RWPE2 (cell line): ENCODE measurements around the gene RAB19.

Experiments
- ATAC-seq: fragments of 200-7000 bp; cut with Tn5 transposase; 3 replicates; pipeline ENCODE4 v1.9.1; 2021; ENCODE audit warnings: low read depth
- DNase-seq: peaks from one replicate; pipeline ENCODE4 v3.0.0-alpha.2; 2020; ENCODE audit warnings: low spot score
- H3K27ac ChIP-seq: fragments of 450-650 bp; 2 replicates; pipeline ENCODE4 v1.5.1; 2017; ENCODE audit warnings: mild to moderate bottlenecking; ENCODE audit not compliant: poor library complexity, severe bottlenecking
- H3K27me3 ChIP-seq: fragments of 250-450 bp; sonication (Bioruptor Pico); 2 replicates; pipeline ENCODE4 v1.5.1; 2021; ENCODE audit warnings: mild to moderate bottlenecking, moderate library complexity; ENCODE audit not compliant: insufficient read depth, poor library complexity, severe bottlenecking
- H3K36me3 ChIP-seq: fragments of 250-450 bp; sonication (Bioruptor Pico); 2 replicates; pipeline ENCODE4 v1.5.1; 2020; ENCODE audit warnings: low read depth, mild to moderate bottlenecking, moderate library complexity
- H3K4me1 ChIP-seq: fragments of 250-450 bp; sonication (Bioruptor Pico); 2 replicates; pipeline ENCODE4 v1.5.1; 2021; ENCODE audit warnings: mild to moderate bottlenecking, moderate library complexity; ENCODE audit not compliant: insufficient read depth, poor library complexity, severe bottlenecking
- H3K4me3 ChIP-seq: fragments of 250-450 bp; sonication (Bioruptor Pico); 2 replicates; pipeline ENCODE4 v1.5.1; 2021; ENCODE audit warnings: mild to moderate bottlenecking, moderate library complexity; ENCODE audit not compliant: severe bottlenecking
- H3K9me3 ChIP-seq: fragments of 250-450 bp; sonication (Bioruptor Pico); 2 replicates; pipeline ENCODE4 v1.5.1; 2021; ENCODE audit warnings: mild to moderate bottlenecking, moderate library complexity; ENCODE audit not compliant: severe bottlenecking
- TF ChIP-seq, protein P1 (sequence below): fragments of 450-650 bp; IDR thresholded peaks from one replicate; pipeline ENCODE4 v1.5.1; 2017; ENCODE audit warnings: mild to moderate bottlenecking, moderate library complexity; ENCODE audit not compliant: poor library complexity, severe bottlenecking

RAB19 gene

DNA sequence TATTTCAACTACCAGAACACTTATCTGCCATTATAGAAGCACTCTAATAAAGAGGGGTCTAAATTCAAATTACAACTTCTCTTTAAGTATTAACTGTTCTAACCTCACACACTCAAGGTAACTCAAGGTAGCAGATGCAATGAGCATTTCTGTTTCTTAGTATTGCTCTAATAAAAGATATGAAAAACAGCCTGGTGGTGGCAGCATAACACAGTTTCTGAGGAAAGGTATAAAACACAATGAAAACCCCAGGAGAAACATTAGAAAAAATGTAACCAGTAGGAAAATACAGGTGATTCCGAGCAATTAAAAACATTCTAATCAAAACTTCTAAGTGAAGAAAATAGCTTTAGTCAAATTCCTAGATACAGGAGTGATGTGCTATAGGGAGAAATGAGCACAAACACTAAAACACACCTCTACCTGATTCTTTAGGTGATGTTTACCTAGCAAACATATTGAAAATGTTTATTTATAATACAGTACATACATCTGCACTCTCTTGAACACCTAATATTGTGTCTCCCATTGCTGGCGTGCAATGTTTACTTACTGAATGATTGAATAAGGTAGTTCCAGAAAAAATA is 72.0 kb downstream of the RAB19 start:
- Histone ChIP-seq H3K4me3 (no peak overlapping the region), H3K27me3 (no peaks in the 10 kb centered on the region), H3K36me3 (peaks cover 11% of the 10 kb centered on the region), H3K9me3 (no peaks in the 10 kb centered on the region), H3K4me1 (peaks cover 5% of the 10 kb centered on the region), H3K27ac (no peak overlapping the region)
- no peak for ATAC-seq
- DNase-seq = no peak
- TF ChIP-seq, protein P1, sequence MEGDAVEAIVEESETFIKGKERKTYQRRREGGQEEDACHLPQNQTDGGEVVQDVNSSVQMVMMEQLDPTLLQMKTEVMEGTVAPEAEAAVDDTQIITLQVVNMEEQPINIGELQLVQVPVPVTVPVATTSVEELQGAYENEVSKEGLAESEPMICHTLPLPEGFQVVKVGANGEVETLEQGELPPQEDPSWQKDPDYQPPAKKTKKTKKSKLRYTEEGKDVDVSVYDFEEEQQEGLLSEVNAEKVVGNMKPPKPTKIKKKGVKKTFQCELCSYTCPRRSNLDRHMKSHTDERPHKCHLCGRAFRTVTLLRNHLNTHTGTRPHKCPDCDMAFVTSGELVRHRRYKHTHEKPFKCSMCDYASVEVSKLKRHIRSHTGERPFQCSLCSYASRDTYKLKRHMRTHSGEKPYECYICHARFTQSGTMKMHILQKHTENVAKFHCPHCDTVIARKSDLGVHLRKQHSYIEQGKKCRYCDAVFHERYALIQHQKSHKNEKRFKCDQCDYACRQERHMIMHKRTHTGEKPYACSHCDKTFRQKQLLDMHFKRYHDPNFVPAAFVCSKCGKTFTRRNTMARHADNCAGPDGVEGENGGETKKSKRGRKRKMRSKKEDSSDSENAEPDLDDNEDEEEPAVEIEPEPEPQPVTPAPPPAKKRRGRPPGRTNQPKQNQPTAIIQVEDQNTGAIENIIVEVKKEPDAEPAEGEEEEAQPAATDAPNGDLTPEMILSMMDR = peak; percentile 81

DNA sequence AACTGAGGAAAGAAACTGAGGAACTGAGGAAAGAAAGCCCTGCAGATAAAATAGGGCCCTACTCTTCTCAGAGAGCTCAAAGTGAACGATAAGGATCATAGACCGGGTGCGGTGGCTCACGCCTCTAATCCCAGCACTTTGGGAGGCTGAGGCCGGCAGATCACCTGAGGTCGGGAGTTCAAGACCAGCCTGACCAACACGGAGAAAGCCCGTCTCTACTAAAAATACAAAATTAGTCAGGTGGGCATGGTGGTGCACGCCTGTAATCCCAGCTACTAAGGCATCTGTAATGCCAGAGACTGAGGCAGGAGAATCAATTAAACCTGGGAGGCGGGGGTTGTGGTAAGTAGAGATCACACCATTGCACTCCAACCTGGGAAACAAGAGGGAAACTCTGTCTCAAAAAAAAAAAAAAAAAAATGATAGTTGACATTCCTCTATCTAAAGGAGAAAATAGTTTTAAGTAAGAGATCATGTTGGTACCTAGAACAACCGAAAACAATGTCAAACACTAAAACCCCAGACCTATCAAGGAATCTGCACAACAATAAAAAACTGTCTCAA is 72.9 kb downstream of the RAB19 start:
- no peak for DNase-seq

More for the DNA sequence above, 72.9 kb downstream of the RAB19 start:
- no peak for ATAC-seq
- peaks cover 2% of the 10 kb centered on the region; the same call in 1 of the 2 replicates for H3K36me3 ChIP-seq
- H3K27me3 ChIP-seq = no peaks in the 10 kb centered on the region
- no peak overlapping the region for H3K4me3 ChIP-seq
- no peaks in the 10 kb centered on the region for H3K9me3 ChIP-seq
- H3K4me1 ChIP-seq = peaks cover 5% of the 10 kb centered on the region
- H3K27ac ChIP-seq = no peak overlapping the region
- TF ChIP-seq, protein P1 = no peak
